ENCODE data around the gene COL27A1. TPM values are rescaled to one million over a fixed set of nuclear protein-coding genes. Genes with fewer than 3 reads are reported as not detected.

Gene COL27A1
- total and polyA plus RNA-seq, 4 donors: 10.9 to 25.6 (median 17.4) TPM

- Histone ChIP-seq H3K27ac (ENCODE audit: low read depth in 1 of 2, low read length in 1 of 2) (no peak overlapping the region), H3K36me3 (ENCODE audit: control insufficient read depth in 4 of 4, insufficient read depth in 4 of 4, low read length in 4 of 4) (peaks cover 0 to 7% (median 4%) of the 10 kb centered on the region in 4 donors), H3K9ac (ENCODE audit: insufficient read depth in 1 of 2, low read length in 2 of 2) (no peak overlapping the region), H3K27me3 (ENCODE audit: control insufficient read depth in 3 of 3, insufficient read depth in 3 of 3, low read length in 2 of 3) (no peaks in the 10 kb centered on the region), H3K9me3 (ENCODE audit: control insufficient read depth in 4 of 4, insufficient read depth in 3 of 4, low read length in 3 of 4) (no peaks in the 10 kb centered on the region), H3K4me3 (no peak overlapping the region), H3K4me1 (ENCODE audit: control insufficient read depth in 5 of 5, insufficient read depth in 5 of 5, low read length in 5 of 5) (peaks cover 3 to 35% (median 11%) of the 10 kb centered on the region in 5 donors)
- no peak for TF ChIP-seq CTCF (IDR thresholded peaks at IDR 0.05; ENCODE audit: control extremely low read depth, extremely low read depth)
- 91 to 94% methylated on average over 1 of the region's 1 CpG for WGBS, 2 donors
- no peak for DNase-seq
- ATAC-seq (ENCODE audit: insufficient read depth, low FRiP score): no peak
Observed at GRCh38 chr9:114166103-114166470, 10.8 kb downstream of the COL27A1 start.

GRCh38 chr9:114166614-114167572 is 11.6 kb downstream of the COL27A1 start:
- H3K9me3 ChIP-seq (ENCODE audit: control insufficient read depth in 4 of 4, insufficient read depth in 3 of 4, low read length in 3 of 4): no peaks in the 10 kb centered on the region
- H3K9ac ChIP-seq (ENCODE audit: insufficient read depth in 1 of 2, low read length in 2 of 2): peak overlapping the region in 1 of 2 donors; percentile 44
- peaks cover 0 to 9% (median 4%) of the 10 kb centered on the region in 4 donors for H3K36me3 ChIP-seq (ENCODE audit: control insufficient read depth in 4 of 4, insufficient read depth in 4 of 4, low read length in 4 of 4)
- no peak for TF ChIP-seq CTCF (IDR thresholded peaks at IDR 0.05; ENCODE audit: control extremely low read depth, extremely low read depth)
- 69 to 70% methylated on average over 8 of the region's 8 CpGs for WGBS, 2 donors
- H3K27ac ChIP-seq (ENCODE audit: low read depth in 1 of 2, low read length in 1 of 2): no peak overlapping the region
- H3K27me3 ChIP-seq (ENCODE audit: control insufficient read depth in 3 of 3, insufficient read depth in 3 of 3, low read length in 2 of 3): no peaks in the 10 kb centered on the region
- peaks cover 2 to 35% (median 9%) of the 10 kb centered on the region in 5 donors for H3K4me1 ChIP-seq (ENCODE audit: control insufficient read depth in 5 of 5, insufficient read depth in 5 of 5, low read length in 5 of 5)
- no peak for ATAC-seq (ENCODE audit: insufficient read depth, low FRiP score)
- no peak overlapping the region for H3K4me3 ChIP-seq
- no peak for DNase-seq

- DNase-seq (no peak), ATAC-seq (ENCODE audit: insufficient read depth, low FRiP score) (no peak)
- no peaks in the 10 kb centered on the region for H3K27me3 ChIP-seq (ENCODE audit: control insufficient read depth in 3 of 3, insufficient read depth in 3 of 3, low read length in 2 of 3)
- peaks cover 2 to 30% (median 6%) of the 10 kb centered on the region in 5 donors for H3K4me1 ChIP-seq (ENCODE audit: control insufficient read depth in 5 of 5, insufficient read depth in 5 of 5, low read length in 5 of 5)
- H3K27ac ChIP-seq (ENCODE audit: low read depth in 1 of 2, low read length in 1 of 2): no peak overlapping the region
- WGBS, 2 donors: 88 to 89% methylated on average over 34 of the region's 34 CpGs
- peaks cover 0 to 13% (median 6%) of the 10 kb centered on the region in 4 donors for H3K36me3 ChIP-seq (ENCODE audit: control insufficient read depth in 4 of 4, insufficient read depth in 4 of 4, low read length in 4 of 4)
- no peak for TF ChIP-seq CTCF (IDR thresholded peaks at IDR 0.05; ENCODE audit: control extremely low read depth, extremely low read depth)
- no peak overlapping the region for H3K9ac ChIP-seq (ENCODE audit: insufficient read depth in 1 of 2, low read length in 2 of 2)
- H3K4me3 ChIP-seq: no peak overlapping the region
- H3K9me3 ChIP-seq (ENCODE audit: control insufficient read depth in 4 of 4, insufficient read depth in 3 of 4, low read length in 3 of 4): no peaks in the 10 kb centered on the region
Observed at GRCh38 chr9:114167591-114168091, 12.3 kb downstream of the COL27A1 start.

Data from lung (tissue), 12 donors.